ENCODE results near the gene BRD3.

BRD3 gene

GRCh38 chr9:134069480-134070399 lies 1.9 kb upstream of the BRD3 start:
- no peak overlapping the region for H3K4ac ChIP-seq (ENCODE audit: low read depth, low read length)
- no peak overlapping the region for H3K23ac ChIP-seq (ENCODE audit: low read length)
- H3K9ac ChIP-seq (ENCODE audit: low read length) = no peak overlapping the region
- no peak overlapping the region for H3K18ac ChIP-seq (ENCODE audit: low read length)
- peaks cover 8% of the 10 kb centered on the region for H3K79me1 ChIP-seq (ENCODE audit: low read length)
- H3K4me1 ChIP-seq (ENCODE audit: control insufficient read depth, low read depth, low read length) = peaks cover 5% of the 10 kb centered on the region
- H3K27ac ChIP-seq (ENCODE audit: low read depth, low read length) = no peak overlapping the region
- H2AK5ac ChIP-seq (ENCODE audit: low read length) = no peak overlapping the region
- no peak overlapping the region for H2BK5ac ChIP-seq (ENCODE audit: low read length)
- DNase-seq = no peak
- no peak overlapping the region for H2BK120ac ChIP-seq (ENCODE audit: low read depth, low read length)
- no peak overlapping the region for H3K4me3 ChIP-seq (ENCODE audit: low read length)
- peaks cover 23% of the 10 kb centered on the region for H3K79me2 ChIP-seq (ENCODE audit: control insufficient read depth, insufficient read depth, low read length)
- no peak overlapping the region for H2BK15ac ChIP-seq (replicated peaks; ENCODE audit: low read depth)
- no peaks in the 10 kb centered on the region for H3K27me3 ChIP-seq (ENCODE audit: insufficient read depth, low read length, poor library complexity)
- WGBS (ENCODE audit: extremely low coverage, insufficient coverage, low lambda C conversion rate) = no CpG with 5 or more reads among the region's 12 CpGs
- H4K8ac ChIP-seq (ENCODE audit: low read depth, low read length) = no peak overlapping the region
- no peak overlapping the region for H3K56ac ChIP-seq (ENCODE audit: low read length)
- no peak overlapping the region for H3K4me2 ChIP-seq (ENCODE audit: low read length)
- no peaks in the 10 kb centered on the region for H3K36me3 ChIP-seq (ENCODE audit: control insufficient read depth, insufficient read depth, low read length)
- H4K5ac ChIP-seq (ENCODE audit: low read length) = no peak overlapping the region

- H3K4ac ChIP-seq (ENCODE audit: low read depth, low read length) = no peak overlapping the region
- H2BK15ac ChIP-seq (replicated peaks; ENCODE audit: low read depth) = no peak overlapping the region
- H3K79me2 ChIP-seq (ENCODE audit: control insufficient read depth, insufficient read depth, low read length) = peaks cover 31% of the 10 kb centered on the region
- no peak overlapping the region for H2BK5ac ChIP-seq (ENCODE audit: low read length)
- H3K4me3 ChIP-seq (ENCODE audit: low read length) = peak overlapping the region; percentile 61
- H3K23ac ChIP-seq (ENCODE audit: low read length) = no peak overlapping the region
- no peaks in the 10 kb centered on the region for H3K27me3 ChIP-seq (ENCODE audit: insufficient read depth, low read length, poor library complexity)
- no peak overlapping the region for H3K27ac ChIP-seq (ENCODE audit: low read depth, low read length)
- H3K4me2 ChIP-seq (ENCODE audit: low read length) = peak overlapping the region; percentile 86
- no peak overlapping the region for H3K18ac ChIP-seq (ENCODE audit: low read length)
- peak overlapping the region; percentile 67 for H3K9ac ChIP-seq (ENCODE audit: low read length)
- H3K56ac ChIP-seq (ENCODE audit: low read length) = peak overlapping the region; percentile 81
- H4K8ac ChIP-seq (ENCODE audit: low read depth, low read length) = no peak overlapping the region
- no peak overlapping the region for H2BK120ac ChIP-seq (ENCODE audit: low read depth, low read length)
- H2AK5ac ChIP-seq (ENCODE audit: low read length) = no peak overlapping the region
- peaks cover 5% of the 10 kb centered on the region for H3K4me1 ChIP-seq (ENCODE audit: control insufficient read depth, low read depth, low read length)
- H3K79me1 ChIP-seq (ENCODE audit: low read length) = peaks cover 10% of the 10 kb centered on the region
- H4K5ac ChIP-seq (ENCODE audit: low read length) = no peak overlapping the region
- peak; percentile 61 for DNase-seq
- H3K36me3 ChIP-seq (ENCODE audit: control insufficient read depth, insufficient read depth, low read length) = no peaks in the 10 kb centered on the region
- WGBS (ENCODE audit: extremely low coverage, insufficient coverage, low lambda C conversion rate) = no CpG with 5 or more reads among the region's 31 CpGs
These were observed 1.1 kb upstream of the BRD3 start for GRCh38 chr9:134068744-134069479.

DNA sequence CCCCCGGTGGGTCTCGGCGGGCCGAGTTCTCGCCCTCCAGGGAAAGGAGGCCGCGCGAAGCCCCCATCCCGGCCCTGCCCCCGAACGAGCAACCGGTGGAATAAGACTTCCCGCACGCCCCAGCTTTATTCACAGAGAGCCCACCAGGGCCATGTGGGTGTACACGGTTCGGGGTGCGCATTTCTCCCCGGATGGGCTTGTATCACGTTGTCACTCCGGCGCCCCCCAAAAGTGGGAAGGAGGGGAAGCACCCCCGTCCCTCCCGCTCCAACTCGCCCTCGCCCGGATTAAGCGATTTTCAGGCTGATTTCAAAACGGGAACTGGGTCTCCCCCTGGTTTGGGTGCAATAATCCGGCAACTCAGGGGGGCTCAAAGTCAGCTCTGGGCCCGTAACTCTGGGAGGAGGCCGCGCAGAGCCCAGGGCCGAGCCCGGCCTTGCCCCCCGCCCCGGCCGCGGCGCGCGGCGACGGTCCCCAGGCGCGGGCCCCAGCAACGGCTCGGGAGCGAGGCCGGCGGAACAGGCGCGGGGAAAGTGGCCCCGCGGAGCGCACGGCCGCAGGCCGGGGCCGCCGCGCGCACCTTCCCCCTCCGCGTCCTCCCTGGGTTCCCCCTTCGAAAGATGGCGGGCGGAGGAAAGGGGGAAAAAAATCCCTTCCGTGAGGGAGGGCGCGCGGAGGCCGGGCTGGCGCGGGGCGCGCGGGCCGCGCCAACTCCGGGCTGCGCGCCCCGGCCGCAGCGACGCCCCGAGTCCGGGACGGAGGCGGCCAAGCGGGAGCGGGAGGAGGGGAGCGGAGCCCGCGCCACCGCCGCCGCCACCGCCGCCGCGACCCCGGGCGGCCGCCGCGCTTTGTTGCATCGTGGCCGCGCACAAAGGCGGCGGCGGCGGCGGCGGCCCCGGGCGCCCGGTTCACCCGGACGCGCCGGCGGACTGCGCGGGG lies 644 bp downstream of the BRD3 start:
- peak overlapping the region; percentile 84 for H3K18ac ChIP-seq (ENCODE audit: low read length)
- H3K79me2 ChIP-seq (ENCODE audit: control insufficient read depth, insufficient read depth, low read length) = peaks cover 48% of the 10 kb centered on the region
- H2BK120ac ChIP-seq (ENCODE audit: low read depth, low read length) = peak overlapping the region; percentile 18
- H3K27me3 ChIP-seq (ENCODE audit: insufficient read depth, low read length, poor library complexity) = no peaks in the 10 kb centered on the region
- no peak overlapping the region for H2AK5ac ChIP-seq (ENCODE audit: low read length)
- no peak overlapping the region for H2BK15ac ChIP-seq (replicated peaks; ENCODE audit: low read depth)
- H3K9ac ChIP-seq (ENCODE audit: low read length) = peak overlapping the region; percentile 97
- H3K4me3 ChIP-seq (ENCODE audit: low read length) = peak overlapping the region; percentile 94
- H3K4me1 ChIP-seq (ENCODE audit: control insufficient read depth, low read depth, low read length) = peaks cover 5% of the 10 kb centered on the region
- H3K36me3 ChIP-seq (ENCODE audit: control insufficient read depth, insufficient read depth, low read length) = no peaks in the 10 kb centered on the region
- no peak overlapping the region for H2BK5ac ChIP-seq (ENCODE audit: low read length)
- H3K56ac ChIP-seq (ENCODE audit: low read length) = peak overlapping the region; percentile 93
- no CpG with 5 or more reads among the region's 126 CpGs for WGBS (ENCODE audit: extremely low coverage, insufficient coverage, low lambda C conversion rate)
- no peak overlapping the region for H4K5ac ChIP-seq (ENCODE audit: low read length)
- peak overlapping the region; percentile 73 for H3K4ac ChIP-seq (ENCODE audit: low read depth, low read length)
- H4K8ac ChIP-seq (ENCODE audit: low read depth, low read length) = no peak overlapping the region
- peaks cover 20% of the 10 kb centered on the region for H3K79me1 ChIP-seq (ENCODE audit: low read length)
- peak; percentile 36 for DNase-seq
- peak overlapping the region; percentile 56 for H3K4me2 ChIP-seq (ENCODE audit: low read length)
- H3K27ac ChIP-seq (ENCODE audit: low read depth, low read length) = peak overlapping the region; percentile 81
- peak overlapping the region; percentile 24 for H3K23ac ChIP-seq (ENCODE audit: low read length)

- Histone ChIP-seq H3K4me3 (ENCODE audit: low read length) (peak overlapping the region; percentile 94), H2BK5ac (ENCODE audit: low read length) (no peak overlapping the region), H2AK5ac (ENCODE audit: low read length) (no peak overlapping the region), H3K18ac (ENCODE audit: low read length) (peak overlapping the region; percentile 84), H3K79me1 (ENCODE audit: low read length) (peaks cover 21% of the 10 kb centered on the region), H3K23ac (ENCODE audit: low read length) (no peak overlapping the region), H3K9ac (ENCODE audit: low read length) (peak overlapping the region; percentile 97), H3K36me3 (ENCODE audit: control insufficient read depth, insufficient read depth, low read length) (no peaks in the 10 kb centered on the region), H3K4me1 (ENCODE audit: control insufficient read depth, low read depth, low read length) (peaks cover 5% of the 10 kb centered on the region), H3K27me3 (ENCODE audit: insufficient read depth, low read length, poor library complexity) (no peaks in the 10 kb centered on the region), H3K56ac (ENCODE audit: low read length) (peak overlapping the region; percentile 93), H4K8ac (ENCODE audit: low read depth, low read length) (no peak overlapping the region), H4K5ac (ENCODE audit: low read length) (no peak overlapping the region), H3K79me2 (ENCODE audit: control insufficient read depth, insufficient read depth, low read length) (peaks cover 55% of the 10 kb centered on the region), H3K4me2 (ENCODE audit: low read length) (peak overlapping the region; percentile 56), H3K27ac (ENCODE audit: low read depth, low read length) (no peak overlapping the region), H2BK120ac (ENCODE audit: low read depth, low read length) (no peak overlapping the region), H3K4ac (ENCODE audit: low read depth, low read length) (peak overlapping the region; percentile 73), H2BK15ac (replicated peaks; ENCODE audit: low read depth) (no peak overlapping the region)
- no CpG with 5 or more reads among the region's 9 CpGs for WGBS (ENCODE audit: extremely low coverage, insufficient coverage, low lambda C conversion rate)
- DNase-seq = peak; percentile 56
These were observed 1.3 kb downstream of the BRD3 start for GRCh38 chr9:134066526-134066912.

- Histone ChIP-seq H4K5ac (ENCODE audit: low read length) (no peak overlapping the region), H2AK5ac (ENCODE audit: low read length) (no peak overlapping the region), H3K18ac (ENCODE audit: low read length) (no peak overlapping the region), H3K79me2 (ENCODE audit: control insufficient read depth, insufficient read depth, low read length) (peaks cover 62% of the 10 kb centered on the region), H3K9ac (ENCODE audit: low read length) (peak overlapping the region; percentile 97), H4K8ac (ENCODE audit: low read depth, low read length) (no peak overlapping the region), H3K27me3 (ENCODE audit: insufficient read depth, low read length, poor library complexity) (no peaks in the 10 kb centered on the region), H2BK15ac (replicated peaks; ENCODE audit: low read depth) (no peak overlapping the region), H3K4ac (ENCODE audit: low read depth, low read length) (no peak overlapping the region), H2BK120ac (ENCODE audit: low read depth, low read length) (no peak overlapping the region), H2BK5ac (ENCODE audit: low read length) (no peak overlapping the region), H3K4me1 (ENCODE audit: control insufficient read depth, low read depth, low read length) (peaks cover 5% of the 10 kb centered on the region), H3K23ac (ENCODE audit: low read length) (no peak overlapping the region), H3K4me2 (ENCODE audit: low read length) (peak overlapping the region; percentile 56), H3K79me1 (ENCODE audit: low read length) (peaks cover 24% of the 10 kb centered on the region), H3K36me3 (ENCODE audit: control insufficient read depth, insufficient read depth, low read length) (no peaks in the 10 kb centered on the region), H3K4me3 (ENCODE audit: low read length) (peak overlapping the region; percentile 94), H3K27ac (ENCODE audit: low read depth, low read length) (no peak overlapping the region), H3K56ac (ENCODE audit: low read length) (peak overlapping the region; percentile 93)
- WGBS (ENCODE audit: extremely low coverage, insufficient coverage, low lambda C conversion rate) = no CpG with 5 or more reads among the region's 28 CpGs
- DNase-seq = peak; percentile 60
These were observed 2.0 kb downstream of the BRD3 start for GRCh38 chr9:134065612-134066419.
